Naive B cell (primary cell): ENCODE measurements around the gene SYCP2. TPM values are rescaled to one million over a fixed set of nuclear protein-coding genes. Genes with fewer than 3 reads are reported as not detected.
"Not testable (repeated sequence)": the region's sequence is repeated elsewhere in the genome, so short reads cannot be mapped to it uniquely, and the experiment has no call there.

Experiments used
- ATAC-seq, 2 donors: fragments of 150-1000 bp; cut with Tn5 transposase; 2 replicates each; pipeline ENCODE4 v1.10.0; 2021; ENCODE audit warnings: low read depth in 2 of 2, mild to moderate bottlenecking in 2 of 2, moderate library complexity in 2 of 2
- DNase-seq: peaks from one replicate; pipeline ENCODE4 v3.0.0; 2022
- H3K27ac Mint-ChIP-seq, 6 donors: one replicate each; pipeline ENCODE4 v1.8.0; 2020 to 2022; ENCODE audit warnings: mild to moderate bottlenecking in 6 of 6, mixed read lengths in 6 of 6, moderate library complexity in 5 of 6, inconsistent platforms in 2 of 6
- H3K27me3 Mint-ChIP-seq, 3 donors: one replicate each; pipeline ENCODE4 v1.8.0; 2021 to 2022; ENCODE audit warnings: mixed read lengths in 3 of 3, mild to moderate bottlenecking in 1 of 3
- H3K36me3 Mint-ChIP-seq, 2 donors: one replicate each; pipeline ENCODE4 v1.8.0; 2020 to 2022; ENCODE audit warnings: mixed read lengths in 2 of 2, inconsistent platforms in 1 of 2, mild to moderate bottlenecking in 1 of 2
- H3K4me1 Mint-ChIP-seq, 3 donors: one replicate each; pipeline ENCODE4 v1.8.0; 2020 to 2022; ENCODE audit warnings: mixed read lengths in 3 of 3, inconsistent platforms in 1 of 3, mild to moderate bottlenecking in 1 of 3, moderate library complexity in 1 of 3
- H3K4me3 Mint-ChIP-seq, 8 donors: one replicate each; pipeline ENCODE4 v1.8.0; 2020 to 2022; ENCODE audit warnings: mild to moderate bottlenecking in 8 of 8, mixed read lengths in 8 of 8, moderate library complexity in 8 of 8, inconsistent platforms in 2 of 8
- H3K9me3 Mint-ChIP-seq, 7 donors: one replicate each; pipeline ENCODE4 v1.8.0; 2020 to 2022; ENCODE audit warnings: mixed read lengths in 7 of 7, mild to moderate bottlenecking in 5 of 7, inconsistent platforms in 2 of 7, moderate library complexity in 1 of 7
- polyA plus RNA-seq, 6 donors: library from polyadenylated mRNA; unstranded; fragments of 300-500 nt; fragmentation: Illumina TruSeq; gene quantifications; one replicate each; pipeline ENCODE4 v1.2.3, GENCODE V29; 2021; ENCODE audit warnings: low read depth in 6 of 6

The SYCP2 gene
- polyA plus RNA-seq, 6 donors from 2014 or later, result 0.10 to 1.1 (median 0.35) TPM; not detected in 1

- Mint-ChIP-seq H3K4me1 (no peaks in the 10 kb centered on the region), H3K27me3 (peaks cover 17 to 20% (median 18%) of the 10 kb centered on the region in 3 donors), H3K27ac (no peak overlapping the region), H3K9me3 (no peaks in the 10 kb centered on the region), H3K4me3 (no peak overlapping the region), H3K36me3 (peaks cover 5 to 7% of the 10 kb centered on the region in 2 donors)
- DNase-seq (no peak), ATAC-seq (no peak)
Observed at GRCh38 chr20:59864726-59865125, 68.7 kb downstream of the SYCP2 start.

DNA sequence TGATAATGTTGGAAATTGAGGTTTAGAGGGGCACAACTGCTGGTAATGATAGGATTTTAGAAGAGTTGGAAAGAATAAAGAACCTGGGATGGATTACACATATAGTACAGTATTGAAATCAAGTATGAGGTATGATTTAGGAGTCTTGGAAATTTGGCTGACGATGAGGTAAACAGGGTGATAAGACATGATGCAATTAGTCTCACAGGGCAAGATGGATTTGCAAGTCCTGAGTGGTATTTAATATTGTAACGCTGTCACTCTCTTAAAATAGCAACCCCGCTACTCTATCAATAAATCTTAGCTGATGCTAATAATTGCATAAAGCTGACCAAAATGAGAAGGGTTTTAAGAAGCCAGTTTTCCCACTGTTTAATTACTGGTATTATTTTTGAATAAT lies 70.4 kb downstream of the SYCP2 start:
- H3K27ac Mint-ChIP-seq, result no peak overlapping the region
- H3K36me3 Mint-ChIP-seq, result peaks cover 5 to 7% of the 10 kb centered on the region in 2 donors
- DNase-seq (no peak), ATAC-seq (no peak)
- no peak overlapping the region for H3K4me3 Mint-ChIP-seq
- peaks cover 0 to 7% (median 3%) of the 10 kb centered on the region in 7 donors for H3K9me3 Mint-ChIP-seq
- peaks cover 14 to 20% (median 17%) of the 10 kb centered on the region in 3 donors for H3K27me3 Mint-ChIP-seq
- H3K4me1 Mint-ChIP-seq, result no peaks in the 10 kb centered on the region

- H3K27ac Mint-ChIP-seq, result no peak overlapping the region
- H3K4me3 Mint-ChIP-seq, result no peak overlapping the region
- peaks cover 7 to 12% of the 10 kb centered on the region in 2 donors for H3K36me3 Mint-ChIP-seq
- H3K4me1 Mint-ChIP-seq, result no peaks in the 10 kb centered on the region
- peaks cover 14 to 20% (median 17%) of the 10 kb centered on the region in 3 donors for H3K27me3 Mint-ChIP-seq
- peaks cover 0 to 16% (median 7%) of the 10 kb centered on the region in 7 donors for H3K9me3 Mint-ChIP-seq
- no peak for ATAC-seq
- no peak for DNase-seq
Observed at GRCh38 chr20:59861401-59861800, 72.0 kb downstream of the SYCP2 start.

GRCh38 chr20:59858425-59858824 lies 75.0 kb downstream of the SYCP2 start:
- Mint-ChIP-seq H3K4me1 (no peaks in the 10 kb centered on the region), H3K9me3 (peaks cover 4 to 16% (median 9%) of the 10 kb centered on the region in 7 donors), H3K36me3 (peaks cover 7 to 12% of the 10 kb centered on the region in 2 donors), H3K27ac (peak overlapping the region in 1 of 6 donors; percentile 57), H3K27me3 (peaks cover 14 to 29% (median 17%) of the 10 kb centered on the region in 3 donors), H3K4me3 (no peak overlapping the region)
- no peak for ATAC-seq
- DNase-seq, result no peak

DNA sequence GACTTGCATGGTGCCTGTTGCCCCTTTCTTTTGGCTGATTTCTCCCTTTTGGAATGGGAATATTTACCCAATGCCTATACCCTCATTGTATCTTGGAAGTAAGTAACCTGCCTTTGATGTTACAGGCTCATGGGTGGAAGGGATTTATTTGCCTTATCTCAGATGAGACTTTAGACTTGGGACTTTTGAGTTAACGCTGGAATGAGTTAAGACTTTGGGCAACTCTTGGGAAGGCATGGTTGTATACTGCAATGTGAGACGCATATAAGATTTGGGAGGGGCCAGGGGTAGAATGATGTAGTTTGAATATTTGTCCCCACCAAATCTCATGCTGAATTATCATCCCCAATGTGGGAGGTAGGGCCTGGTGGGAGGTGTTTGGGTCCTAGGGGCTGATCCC lies 75.5 kb downstream of the SYCP2 start:
- no peak for DNase-seq
- H3K27me3 Mint-ChIP-seq, result peaks cover 12 to 27% (median 16%) of the 10 kb centered on the region in 3 donors
- no peak overlapping the region for H3K4me3 Mint-ChIP-seq
- H3K4me1 Mint-ChIP-seq, result no peaks in the 10 kb centered on the region
- peaks cover 7 to 12% of the 10 kb centered on the region in 2 donors for H3K36me3 Mint-ChIP-seq
- no peak overlapping the region for H3K27ac Mint-ChIP-seq
- H3K9me3 Mint-ChIP-seq, result peaks cover 4 to 16% (median 9%) of the 10 kb centered on the region in 7 donors
- no peak for ATAC-seq

- ATAC-seq, H3K4me1 Mint-ChIP-seq, H3K27ac Mint-ChIP-seq, H3K4me3 Mint-ChIP-seq, DNase-seq: not testable (repeated sequence)
- Mint-ChIP-seq H3K9me3 (peaks cover 4 to 16% (median 9%) of the 10 kb centered on the region in 7 donors), H3K36me3 (peaks cover 7 to 12% of the 10 kb centered on the region in 2 donors), H3K27me3 (peaks cover 6 to 17% (median 7%) of the 10 kb centered on the region in 3 donors)
Observed at GRCh38 chr20:59856941-59857340, 76.5 kb downstream of the SYCP2 start.

DNA sequence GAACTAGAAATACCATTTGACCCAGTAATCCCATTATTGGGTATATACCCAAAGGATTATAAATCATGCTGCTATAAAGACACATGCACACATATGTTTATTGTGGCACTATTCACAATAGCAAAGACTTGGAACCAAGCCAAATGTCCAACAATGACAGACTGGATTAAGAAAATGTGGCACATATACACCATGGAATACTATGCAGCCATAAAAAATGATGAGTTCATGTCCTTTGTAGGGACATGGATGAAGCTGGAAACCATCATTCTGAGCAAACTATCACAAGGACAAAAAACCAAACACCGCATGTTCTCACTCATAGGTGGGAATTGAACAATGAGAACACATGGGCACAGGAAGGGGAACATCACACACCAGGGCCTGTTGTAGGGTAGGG lies 76.9 kb downstream of the SYCP2 start:
- H3K27me3 Mint-ChIP-seq, result peaks cover 2 to 13% (median 3%) of the 10 kb centered on the region in 3 donors
- H3K27ac Mint-ChIP-seq, H3K4me1 Mint-ChIP-seq, ATAC-seq, H3K36me3 Mint-ChIP-seq, H3K4me3 Mint-ChIP-seq, DNase-seq: not testable (repeated sequence)
- peaks cover 4 to 16% (median 9%) of the 10 kb centered on the region in 7 donors for H3K9me3 Mint-ChIP-seq

DNA sequence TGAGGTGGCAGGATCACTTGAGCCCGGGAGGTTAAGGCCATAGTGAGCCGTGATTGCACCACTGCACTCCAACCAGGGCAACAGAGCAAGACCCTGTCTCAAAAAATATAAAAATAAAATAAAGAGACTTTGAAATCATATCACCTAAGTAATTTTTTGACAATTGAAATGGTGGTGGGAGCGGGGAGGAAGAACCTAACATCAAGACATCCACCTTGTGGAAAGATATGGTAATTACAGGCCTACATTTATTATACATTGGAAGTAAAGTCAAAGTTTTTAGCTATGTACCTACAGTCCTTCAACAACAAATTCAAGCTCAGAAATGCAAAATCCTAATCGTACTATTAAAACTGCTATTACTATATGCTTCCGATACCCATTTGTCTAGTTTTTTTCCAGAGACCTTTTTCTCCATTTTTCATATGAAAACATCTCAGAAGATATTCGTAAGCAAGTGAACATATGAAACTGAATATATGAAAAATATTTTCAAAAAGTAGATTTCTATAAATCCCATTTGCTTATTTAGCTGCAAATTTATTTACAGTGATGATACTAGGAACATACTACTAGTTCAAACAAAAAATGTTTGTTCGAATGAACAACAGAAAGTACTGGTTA lies 83.3 kb downstream of the SYCP2 start:
- H3K27ac Mint-ChIP-seq, result no peak overlapping the region
- peaks cover 0 to 5% (median 0%) of the 10 kb centered on the region in 7 donors for H3K9me3 Mint-ChIP-seq
- DNase-seq, result no peak
- H3K36me3 Mint-ChIP-seq, result no peaks in the 10 kb centered on the region
- H3K4me1 Mint-ChIP-seq, result no peaks in the 10 kb centered on the region
- ATAC-seq, result no peak
- H3K4me3 Mint-ChIP-seq, result no peak overlapping the region
- peaks cover 0 to 8% (median 0%) of the 10 kb centered on the region in 3 donors for H3K27me3 Mint-ChIP-seq

DNA sequence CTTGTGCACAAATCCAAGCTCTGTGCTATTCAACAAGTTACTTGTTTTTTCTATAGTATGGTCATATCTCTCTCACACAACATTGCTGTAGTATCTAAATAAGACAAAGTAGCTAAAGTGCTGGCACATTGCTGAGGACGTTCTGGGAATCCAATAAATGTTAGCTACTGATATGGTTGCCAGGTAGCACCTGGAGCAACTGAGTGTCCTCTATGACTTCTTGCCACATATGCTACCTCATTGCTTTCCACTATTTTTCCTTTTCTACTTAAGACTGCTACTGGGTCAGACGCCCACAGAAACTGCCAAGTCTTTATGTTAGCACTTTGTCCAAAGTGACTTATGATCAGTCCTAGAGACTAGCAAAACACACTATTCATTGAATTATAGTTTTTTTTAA lies 85.3 kb downstream of the SYCP2 start:
- H3K27ac Mint-ChIP-seq, result no peak overlapping the region
- H3K4me3 Mint-ChIP-seq, result no peak overlapping the region
- no peaks in the 10 kb centered on the region for H3K9me3 Mint-ChIP-seq
- DNase-seq (no peak), ATAC-seq (no peak)
- peaks cover 5 to 10% (median 10%) of the 10 kb centered on the region in 3 donors for H3K27me3 Mint-ChIP-seq
- no peaks in the 10 kb centered on the region for H3K4me1 Mint-ChIP-seq
- H3K36me3 Mint-ChIP-seq, result no peaks in the 10 kb centered on the region

DNA sequence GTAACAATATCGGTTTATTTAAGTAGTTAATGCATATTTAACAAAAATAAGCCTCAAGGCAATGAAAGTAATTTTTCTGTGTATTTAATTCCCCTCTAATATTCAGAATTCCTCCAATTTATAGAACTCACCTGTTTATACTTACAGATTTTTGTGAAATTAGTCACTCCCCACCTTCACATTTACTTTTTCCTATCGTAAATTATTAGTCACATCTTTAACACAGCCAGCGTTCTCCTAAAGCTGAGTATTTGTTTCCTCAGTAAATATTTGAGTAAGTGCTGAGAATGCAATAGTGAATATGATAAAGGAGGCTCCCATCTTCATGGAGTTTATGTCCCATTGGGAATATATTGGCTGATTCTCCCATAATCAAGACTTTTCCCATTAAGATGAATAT lies 88.0 kb downstream of the SYCP2 start:
- Mint-ChIP-seq H3K27me3 (peaks cover 15 to 32% (median 32%) of the 10 kb centered on the region in 3 donors), H3K4me3 (no peak overlapping the region), H3K36me3 (no peaks in the 10 kb centered on the region), H3K4me1 (no peaks in the 10 kb centered on the region), H3K9me3 (no peaks in the 10 kb centered on the region), H3K27ac (no peak overlapping the region)
- DNase-seq (no peak), ATAC-seq (no peak)

- no peaks in the 10 kb centered on the region for H3K9me3 Mint-ChIP-seq
- peaks cover 36 to 66% (median 63%) of the 10 kb centered on the region in 3 donors for H3K27me3 Mint-ChIP-seq
- peaks cover 0 to 8% (median 7%) of the 10 kb centered on the region in 3 donors for H3K4me1 Mint-ChIP-seq
- ATAC-seq (no peak), DNase-seq (no peak)
- no peak overlapping the region for H3K27ac Mint-ChIP-seq
- H3K4me3 Mint-ChIP-seq, result no peak overlapping the region
- no peaks in the 10 kb centered on the region for H3K36me3 Mint-ChIP-seq
Observed at GRCh38 chr20:59839400-59839799, 94.0 kb downstream of the SYCP2 start.

DNA sequence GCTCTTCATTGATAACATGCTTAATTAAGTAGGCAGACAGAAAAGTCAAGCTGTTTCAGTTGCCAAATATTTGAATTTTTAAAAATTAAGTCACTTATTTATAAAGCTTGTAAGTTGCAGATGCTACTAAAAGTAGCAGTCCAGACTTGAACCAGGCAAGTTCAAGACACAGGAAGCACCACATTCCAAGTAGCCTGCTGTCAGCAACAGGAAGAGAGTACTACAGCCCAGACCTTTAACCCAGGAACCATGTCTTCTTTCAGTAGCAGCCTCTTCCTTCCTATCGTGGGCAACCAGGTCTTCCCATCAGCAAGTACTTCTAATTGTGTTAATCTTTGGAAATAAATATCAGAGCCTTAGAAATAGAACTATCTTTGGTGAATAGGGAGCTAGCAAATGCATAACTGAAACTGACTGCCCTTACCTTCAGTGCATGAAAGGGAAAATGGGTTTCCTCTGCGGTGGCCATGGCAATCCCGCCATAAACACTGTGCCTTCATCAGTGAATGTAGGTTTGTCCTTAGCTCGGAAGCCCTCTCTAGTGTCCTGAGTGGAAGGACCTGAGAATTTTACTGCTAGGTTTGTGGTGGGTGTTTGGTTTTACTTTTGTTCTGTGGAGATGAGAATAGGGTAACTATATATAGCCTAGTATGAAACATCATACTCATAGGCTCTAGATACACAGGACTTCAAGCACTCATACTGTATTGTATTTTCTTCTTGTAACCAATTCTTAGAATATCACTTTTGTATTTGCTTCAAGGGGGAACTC lies 95.6 kb downstream of the SYCP2 start:
- peaks cover 41 to 65% (median 63%) of the 10 kb centered on the region in 3 donors for H3K27me3 Mint-ChIP-seq
- no peaks in the 10 kb centered on the region for H3K9me3 Mint-ChIP-seq
- no peaks in the 10 kb centered on the region for H3K36me3 Mint-ChIP-seq
- no peak overlapping the region for H3K27ac Mint-ChIP-seq
- peaks cover 0 to 8% (median 7%) of the 10 kb centered on the region in 3 donors for H3K4me1 Mint-ChIP-seq
- no peak for DNase-seq
- no peak overlapping the region for H3K4me3 Mint-ChIP-seq
- no peak for ATAC-seq

DNA sequence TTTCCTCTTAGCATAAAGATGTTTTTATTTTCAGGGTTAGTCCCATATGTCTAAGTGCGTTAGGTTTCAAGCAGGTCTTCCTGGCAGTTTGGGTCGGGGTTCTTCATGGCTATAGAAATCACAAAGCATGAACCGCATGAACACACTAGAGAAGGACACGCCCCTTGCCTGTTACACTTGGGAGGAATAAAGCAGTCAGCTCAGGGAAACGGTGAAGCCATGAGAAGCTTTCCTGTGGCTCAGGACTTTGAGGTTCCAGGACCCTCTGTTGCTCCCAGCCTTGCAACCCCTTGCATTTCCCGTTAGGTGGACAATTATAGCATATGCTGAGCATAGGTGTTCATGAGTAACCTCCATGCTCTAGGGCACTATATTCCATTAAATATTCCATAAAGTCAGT lies 96.7 kb downstream of the SYCP2 start:
- H3K27ac Mint-ChIP-seq, result no peak overlapping the region
- peaks cover 37 to 55% (median 52%) of the 10 kb centered on the region in 3 donors for H3K27me3 Mint-ChIP-seq
- DNase-seq (no peak), ATAC-seq (no peak)
- H3K4me1 Mint-ChIP-seq, result peaks cover 0 to 8% (median 7%) of the 10 kb centered on the region in 3 donors
- H3K9me3 Mint-ChIP-seq, result no peaks in the 10 kb centered on the region
- H3K4me3 Mint-ChIP-seq, result no peak overlapping the region
- no peaks in the 10 kb centered on the region for H3K36me3 Mint-ChIP-seq
